ENCODE data around the gene RBM34.

DNA sequence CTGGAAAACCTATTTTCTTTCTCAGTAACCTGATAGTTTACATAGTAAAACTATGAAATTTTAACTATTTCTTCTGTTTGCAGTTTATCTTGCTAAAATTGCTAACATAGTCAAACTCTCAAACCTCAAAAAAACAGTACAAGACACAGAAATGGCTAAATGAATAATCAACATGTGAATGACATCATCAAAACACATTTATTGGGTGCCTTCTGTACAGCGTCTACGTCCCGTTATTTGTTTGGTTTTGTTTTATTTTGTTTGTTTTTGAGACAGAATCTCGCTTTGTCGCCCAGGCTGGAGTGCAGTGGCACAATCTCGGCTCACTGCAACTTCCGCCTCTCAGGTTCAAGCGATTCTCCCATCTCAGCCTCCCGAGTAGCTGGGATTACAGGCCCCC is 11.2 kb downstream of the RBM34 start:
- TF ChIP-seq, protein P1, sequence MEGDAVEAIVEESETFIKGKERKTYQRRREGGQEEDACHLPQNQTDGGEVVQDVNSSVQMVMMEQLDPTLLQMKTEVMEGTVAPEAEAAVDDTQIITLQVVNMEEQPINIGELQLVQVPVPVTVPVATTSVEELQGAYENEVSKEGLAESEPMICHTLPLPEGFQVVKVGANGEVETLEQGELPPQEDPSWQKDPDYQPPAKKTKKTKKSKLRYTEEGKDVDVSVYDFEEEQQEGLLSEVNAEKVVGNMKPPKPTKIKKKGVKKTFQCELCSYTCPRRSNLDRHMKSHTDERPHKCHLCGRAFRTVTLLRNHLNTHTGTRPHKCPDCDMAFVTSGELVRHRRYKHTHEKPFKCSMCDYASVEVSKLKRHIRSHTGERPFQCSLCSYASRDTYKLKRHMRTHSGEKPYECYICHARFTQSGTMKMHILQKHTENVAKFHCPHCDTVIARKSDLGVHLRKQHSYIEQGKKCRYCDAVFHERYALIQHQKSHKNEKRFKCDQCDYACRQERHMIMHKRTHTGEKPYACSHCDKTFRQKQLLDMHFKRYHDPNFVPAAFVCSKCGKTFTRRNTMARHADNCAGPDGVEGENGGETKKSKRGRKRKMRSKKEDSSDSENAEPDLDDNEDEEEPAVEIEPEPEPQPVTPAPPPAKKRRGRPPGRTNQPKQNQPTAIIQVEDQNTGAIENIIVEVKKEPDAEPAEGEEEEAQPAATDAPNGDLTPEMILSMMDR (IDR thresholded peaks at IDR 0.05; ENCODE audit: poor library complexity), result no peak
- TF ChIP-seq EZH2 (IDR thresholded peaks at IDR 0.05; ENCODE audit: borderline replicate concordance), result no peak

All from hepatocyte (in vitro differentiated cells).